Ramos (cell line): Measurements from ENCODE around the gene NECAB3.
"Not testable (repeated sequence)": the region's sequence is repeated elsewhere in the genome, so short reads cannot be mapped to it uniquely, and the experiment has no call there.

Experiments used
- in situ Hi-C: fragments of 300-500 bp; cut with MboI; formaldehyde crosslinking; loops from one replicate; pipeline ENCODE4 v1.14.3; 2022; ENCODE audit warnings: low sequenced_read_pairs; ENCODE audit not compliant: unreplicated experiment

Gene NECAB3

GRCh38 chr20:33653218-33653899, 20.9 kb downstream of the NECAB3 start:
- in situ Hi-C loops = loop anchor here (5.0 kb wide), 1 partner anchor 201 kb away; no protein-coding TSS in a partner anchor

DNA sequence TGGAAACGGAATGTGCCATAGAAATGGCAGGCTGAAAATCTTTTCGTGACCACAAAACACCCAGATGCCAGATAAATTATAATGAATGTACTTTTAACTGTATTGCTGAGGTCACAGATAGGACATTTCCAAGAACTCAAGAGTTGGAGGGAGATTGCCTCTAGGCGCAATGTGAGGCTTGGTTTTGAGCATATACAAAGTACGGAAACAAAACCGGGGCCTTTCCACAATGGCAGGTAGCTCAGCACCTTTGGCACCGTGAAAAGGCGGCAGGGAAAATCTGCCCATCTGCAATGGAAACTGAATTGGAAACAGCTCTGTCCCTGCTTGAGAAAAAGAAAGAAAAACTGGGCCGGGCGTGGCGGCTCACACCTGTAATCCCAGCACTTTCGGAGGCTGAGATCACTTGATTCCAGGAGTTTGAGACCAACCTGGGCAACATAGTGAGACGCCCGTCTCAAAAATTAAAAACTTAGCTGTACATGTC, 22.6 kb downstream of the NECAB3 start:
- in situ Hi-C loops = loop anchor here (5.0 kb wide), 1 partner anchor 199 kb away; no protein-coding TSS in a partner anchor

DNA sequence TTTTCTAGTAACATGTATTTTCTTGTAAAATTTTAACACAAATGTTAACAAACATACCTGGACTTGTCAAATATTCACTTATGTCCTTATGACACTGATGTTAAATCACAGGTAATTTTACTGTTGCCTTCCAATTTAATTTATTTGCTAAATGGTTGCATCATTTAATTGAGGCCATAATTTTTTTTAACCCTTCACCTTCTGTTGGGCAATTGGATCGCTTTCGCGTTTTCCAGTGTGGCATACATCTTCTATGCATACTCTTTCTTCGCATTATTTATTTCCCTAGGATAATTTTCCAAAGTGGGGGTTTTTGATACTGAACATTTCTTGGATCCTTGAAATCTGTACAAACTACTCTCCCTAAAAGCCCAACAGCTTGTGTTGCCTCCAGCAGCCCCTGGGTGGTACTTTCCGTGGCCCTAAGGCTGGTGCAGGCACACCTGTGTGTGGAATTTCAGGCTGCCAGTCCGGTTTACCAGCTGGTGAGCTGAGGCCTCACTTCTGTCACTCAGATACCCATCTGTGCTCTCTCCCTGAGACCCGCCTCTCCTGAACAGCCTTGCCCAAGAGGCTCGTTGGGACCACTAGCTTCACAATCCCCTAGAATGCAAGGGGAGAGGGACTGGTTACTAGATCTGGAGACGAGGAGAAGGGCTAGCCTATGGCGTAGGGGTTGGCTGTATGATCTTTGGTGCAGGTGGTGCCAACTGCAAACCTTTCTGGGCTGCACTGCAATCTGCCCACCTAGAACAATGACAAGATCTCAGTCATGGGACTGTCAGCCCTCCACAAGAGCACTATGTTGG, 23.3 kb downstream of the NECAB3 start:
- in situ Hi-C loops = loop anchor here (5.0 kb wide), 1 partner anchor 199 kb away; no protein-coding TSS in a partner anchor

DNA sequence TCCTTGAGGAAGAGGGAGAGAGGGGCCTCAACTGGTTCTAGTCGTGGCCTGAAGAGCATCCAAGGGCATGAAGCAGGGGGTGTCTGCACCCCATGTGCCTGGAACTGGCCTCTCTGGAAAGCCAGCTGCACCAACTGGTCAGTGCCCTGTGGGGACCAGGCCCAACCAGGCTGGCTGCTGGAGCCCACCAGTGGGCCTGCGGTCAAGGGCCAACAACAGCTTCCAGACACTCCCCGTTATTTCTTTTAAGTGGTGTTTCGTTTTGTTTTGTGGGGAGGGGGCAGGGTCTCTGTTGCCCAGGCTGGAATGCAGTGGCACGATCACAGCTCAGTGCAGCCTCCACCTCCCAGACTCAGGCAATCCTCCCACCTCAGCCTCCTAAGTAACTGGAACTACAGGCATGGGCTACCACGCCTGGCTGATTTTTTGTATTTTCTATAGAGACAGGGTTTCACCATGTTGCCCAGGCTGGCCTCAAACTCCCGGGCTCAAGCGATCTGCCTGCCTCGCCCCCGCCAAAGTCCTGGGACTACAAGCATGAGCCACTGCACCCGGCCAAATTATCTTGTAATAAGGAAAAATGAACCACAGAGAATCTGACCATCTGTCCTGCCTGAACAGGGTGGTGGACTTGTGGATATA, 24.0 kb downstream of the NECAB3 start:
- in situ Hi-C loops = loop anchor here (5.0 kb wide), 1 partner anchor 198 kb away; no protein-coding TSS in a partner anchor

GRCh38 chr20:33649201-33649681, 25.0 kb downstream of the NECAB3 start:
- in situ Hi-C loops = no loop called here

- in situ Hi-C loops = no loop called here
Observed at GRCh38 chr20:33648396-33649004, 25.7 kb downstream of the NECAB3 start.

DNA sequence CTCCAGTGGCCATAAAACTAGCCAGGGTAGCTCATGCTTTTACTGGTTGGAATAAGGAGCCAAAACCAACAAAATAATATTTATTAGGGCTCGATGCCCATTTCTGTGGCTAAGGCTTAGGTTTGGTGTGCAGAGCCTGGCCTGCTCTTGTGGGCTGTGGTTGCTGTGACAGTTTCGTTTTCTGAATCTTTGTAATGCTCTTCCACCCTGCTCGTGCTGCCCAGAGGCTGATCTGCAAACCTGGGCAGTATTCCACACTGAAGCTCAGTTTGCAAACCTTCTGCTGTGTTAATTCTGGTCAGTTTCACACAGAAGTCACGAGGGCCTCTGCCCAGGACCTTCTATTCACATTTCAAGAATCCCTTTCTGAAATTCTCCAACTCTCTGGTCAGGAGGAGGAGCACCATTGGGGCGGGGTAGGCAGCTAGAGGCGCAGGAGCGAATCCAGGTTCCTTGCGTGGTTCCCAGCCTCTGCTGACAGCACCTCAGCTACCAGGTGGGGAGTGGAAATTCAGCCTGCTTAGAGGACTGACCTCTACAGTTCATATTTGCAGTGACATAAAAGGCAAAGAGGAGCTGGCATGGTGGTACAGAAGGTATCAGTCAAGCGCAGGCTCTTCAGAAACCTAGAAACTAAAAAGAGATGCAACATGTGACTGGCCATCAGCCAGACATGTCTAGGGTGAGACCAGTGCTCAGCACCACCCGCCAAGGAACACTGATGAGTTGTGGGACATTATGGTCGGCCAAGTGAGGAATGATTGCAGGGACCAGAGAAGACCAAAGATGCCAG, 26.4 kb downstream of the NECAB3 start:
- in situ Hi-C loops = no loop called here

DNA sequence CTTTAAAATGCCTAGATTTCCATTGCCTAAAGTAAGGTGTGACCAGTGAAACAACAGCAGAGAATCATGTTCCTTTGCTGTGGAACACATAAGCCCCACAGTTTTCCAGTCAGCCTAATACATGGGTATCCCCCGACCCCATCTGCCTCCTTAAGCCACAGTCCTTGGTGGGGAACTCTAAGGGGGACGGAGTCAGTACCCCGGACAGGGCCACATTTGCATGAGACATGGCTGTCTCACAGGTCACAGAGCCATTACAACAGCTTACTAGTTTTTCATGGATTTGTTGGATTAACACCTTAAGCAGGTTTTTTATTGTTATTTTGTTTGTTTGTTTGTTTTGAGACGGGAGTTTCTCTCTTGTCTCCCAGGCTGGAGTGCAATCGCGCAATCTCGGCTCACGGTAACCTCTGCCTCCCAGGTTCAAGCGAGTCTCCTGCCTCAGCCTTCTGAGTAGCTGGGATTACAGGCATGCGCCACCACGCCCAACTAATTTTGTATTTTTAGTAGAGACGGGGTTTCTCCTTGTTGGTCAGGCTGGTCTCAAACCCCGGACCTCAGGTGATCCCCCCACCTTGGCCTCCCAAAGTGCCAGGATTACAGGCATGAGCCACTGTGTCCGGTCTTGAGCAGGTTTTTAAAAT, 27.1 kb downstream of the NECAB3 start:
- in situ Hi-C loops = not testable (repeated sequence)

- in situ Hi-C loops = no loop called here
Observed at GRCh38 chr20:33646191-33646590, 28.0 kb downstream of the NECAB3 start.

DNA sequence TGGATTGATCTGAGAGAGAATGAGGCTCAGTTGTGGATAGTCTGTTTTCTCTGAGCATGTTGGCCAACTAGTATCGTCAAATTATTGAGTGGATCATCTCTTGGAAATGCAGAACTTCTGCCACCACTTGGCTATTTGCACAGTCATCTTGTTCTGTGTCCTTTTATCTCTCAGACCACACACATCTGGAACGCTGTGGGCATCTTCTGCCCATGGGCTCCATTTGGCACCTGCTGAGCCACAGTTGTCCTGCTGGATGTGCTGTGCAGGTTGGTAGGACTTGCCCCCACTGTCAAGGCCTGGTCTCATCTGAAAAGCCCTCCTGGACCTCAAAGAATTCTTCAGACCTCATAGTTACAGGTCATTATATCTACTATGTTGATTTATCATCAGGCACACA, 28.8 kb downstream of the NECAB3 start:
- in situ Hi-C loops = no loop called here

DNA sequence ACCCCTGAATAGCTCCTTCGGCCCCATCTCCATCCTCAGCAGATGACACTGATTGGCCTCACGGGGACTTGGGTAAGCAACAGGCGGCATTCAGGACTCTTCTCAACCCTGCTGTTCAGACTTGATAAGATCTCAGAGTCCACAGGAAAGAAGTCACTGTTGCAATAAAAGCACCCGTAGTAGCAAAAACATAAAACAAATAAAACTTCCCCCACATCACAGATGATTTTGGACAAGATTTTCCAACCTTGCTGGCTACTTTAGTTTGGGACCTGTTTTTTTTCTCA, 29.2 kb downstream of the NECAB3 start:
- in situ Hi-C loops = no loop called here

DNA sequence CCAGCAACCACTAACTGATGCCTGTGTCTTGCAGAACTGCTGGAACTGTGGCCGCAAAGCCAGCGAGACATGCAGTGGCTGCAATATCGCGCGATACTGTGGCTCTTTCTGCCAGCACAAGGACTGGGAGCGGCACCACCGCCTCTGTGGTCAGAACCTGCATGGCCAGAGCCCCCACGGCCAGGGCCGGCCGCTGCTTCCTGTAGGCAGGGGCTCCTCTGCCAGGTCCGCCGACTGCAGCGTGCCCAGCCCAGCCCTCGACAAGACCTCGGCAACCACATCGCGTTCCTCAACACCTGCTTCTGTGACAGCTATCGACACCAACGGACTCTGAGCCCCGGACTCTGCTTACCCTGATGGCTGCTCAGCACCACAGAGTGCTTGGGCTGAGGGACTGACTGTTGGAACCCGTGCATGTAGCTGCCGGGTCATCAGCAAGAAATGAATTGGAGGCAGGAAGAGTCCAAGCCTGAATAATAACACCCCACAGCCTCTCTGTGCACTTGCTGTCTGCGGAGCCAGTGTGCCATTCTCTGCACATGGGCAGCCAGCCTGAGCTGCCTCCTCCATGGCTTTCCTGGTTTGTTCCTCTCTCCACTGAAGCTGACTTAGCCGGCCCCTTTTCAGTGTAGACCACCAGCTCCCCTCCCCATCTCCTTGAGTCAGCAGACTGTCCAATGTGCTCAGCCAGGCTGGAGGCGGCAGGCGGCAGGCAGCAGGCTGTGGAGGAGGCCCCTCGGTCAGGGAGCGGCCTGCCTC, 29.7 kb downstream of the NECAB3 start:
- in situ Hi-C loops = no loop called here

DNA sequence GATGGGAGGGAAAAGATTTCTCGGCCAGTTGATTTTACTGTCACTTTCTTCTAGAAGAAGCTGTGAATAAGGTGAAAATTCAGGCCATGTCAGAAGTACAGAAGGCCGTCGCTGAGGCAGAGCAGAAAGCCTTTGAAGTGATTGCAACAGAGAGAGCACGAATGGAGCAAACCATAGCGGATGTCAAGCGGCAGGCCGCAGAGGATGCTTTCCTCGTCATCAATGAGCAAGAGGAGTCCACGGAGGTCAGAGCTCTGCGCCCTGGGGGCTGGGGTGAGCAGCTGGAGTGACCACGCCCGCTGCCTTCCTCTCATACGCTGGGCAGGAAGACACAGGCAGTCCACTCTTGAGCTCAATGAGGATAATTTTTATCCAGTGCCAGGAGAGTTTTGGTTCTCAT, 33.9 kb downstream of the NECAB3 start:
- in situ Hi-C loops = no loop called here

GRCh38 chr20:33636776-33637175, 37.5 kb downstream of the NECAB3 start:
- in situ Hi-C loops = no loop called here

GRCh38 chr20:33635341-33635740, 38.9 kb downstream of the NECAB3 start:
- in situ Hi-C loops = no loop called here

DNA sequence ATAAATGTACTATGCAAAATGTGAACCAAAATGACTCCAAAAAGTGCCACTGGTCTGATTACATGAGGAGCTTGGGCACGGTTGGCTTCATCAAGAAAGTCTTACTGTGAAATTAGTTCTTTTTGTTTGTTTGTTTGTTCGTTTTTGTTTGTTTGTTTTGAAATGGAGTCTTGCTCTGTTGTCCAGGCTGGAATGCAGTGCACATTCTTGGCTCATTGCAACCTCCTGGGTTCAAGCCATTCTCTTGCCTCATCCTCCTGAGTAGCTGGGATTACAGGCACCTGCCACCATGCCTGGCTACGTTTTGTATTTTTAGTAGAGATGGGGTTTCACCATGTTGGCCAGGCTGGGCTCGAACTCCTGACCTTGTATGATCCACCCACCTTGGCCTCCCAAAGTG, 42.3 kb downstream of the NECAB3 start:
- in situ Hi-C loops = not testable (repeated sequence)

GRCh38 chr20:33630507-33630906, 43.7 kb downstream of the NECAB3 start:
- in situ Hi-C loops = no loop called here

- in situ Hi-C loops = no loop called here
Observed at GRCh38 chr20:33629979-33630378, 44.2 kb downstream of the NECAB3 start.

DNA sequence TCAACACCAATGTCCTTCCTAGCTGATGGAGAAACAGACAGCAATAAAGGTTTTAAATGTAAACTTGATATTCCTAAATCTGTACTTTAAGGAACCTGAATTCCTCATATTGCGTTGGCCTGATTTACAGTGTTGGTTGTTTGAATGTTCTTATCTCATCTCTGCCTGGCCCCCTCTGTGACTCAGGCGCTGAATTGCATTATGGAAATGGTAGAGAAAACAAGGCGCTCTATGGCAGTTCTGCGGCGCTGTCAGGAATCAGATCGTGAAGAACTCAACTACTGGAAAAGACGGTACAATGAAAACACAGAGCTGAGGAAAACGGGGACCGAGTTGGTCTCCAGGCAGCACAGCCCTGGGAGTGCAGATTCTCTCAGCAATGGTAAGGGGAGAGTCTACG, 44.7 kb downstream of the NECAB3 start:
- in situ Hi-C loops = no loop called here
